ENCODE data around the gene CLEC20A.

The CLEC20A gene

DNA sequence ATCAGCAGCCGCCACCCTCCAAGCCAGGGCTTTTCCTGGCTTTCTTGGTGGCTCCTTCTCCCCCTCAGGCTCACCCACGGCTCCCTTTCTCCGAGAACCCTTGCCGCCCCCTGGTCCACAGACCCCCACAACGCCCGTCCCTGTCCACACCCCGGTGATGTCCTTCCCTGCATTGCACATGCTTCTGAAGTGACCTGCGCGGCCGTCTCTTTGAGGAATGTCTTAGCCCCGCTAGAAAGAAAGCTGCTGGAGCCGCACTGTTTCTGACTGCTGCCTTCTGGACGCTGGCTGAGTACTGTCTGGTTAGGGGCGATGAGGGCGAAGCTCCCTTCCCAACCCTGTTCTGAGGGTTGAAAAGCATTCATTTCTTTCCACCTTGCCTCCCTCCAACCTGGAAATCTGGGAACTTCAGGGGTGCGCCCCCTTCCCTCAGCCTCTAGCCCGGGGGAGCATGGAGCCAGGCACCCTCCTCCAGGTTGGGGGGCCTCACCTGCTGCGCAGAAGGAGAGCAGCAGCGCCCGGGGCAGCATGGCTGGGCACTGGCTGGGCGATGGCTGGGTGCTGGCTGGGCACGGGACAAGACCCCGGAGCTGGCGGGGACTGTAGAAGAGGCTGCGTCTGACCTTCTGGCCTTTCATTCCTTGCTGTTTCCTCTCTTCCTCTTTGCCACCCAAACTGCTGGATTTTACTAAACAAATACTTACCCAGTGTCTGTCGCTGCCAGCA lies at the start of gene CLEC20A:
CLEC20A (minus strand) TSS at position 555 of the 726 bp plus-strand sequence; CDS start at position 530, 25 bp downstream.
- DNase-seq = no peak

GRCh38 chr1:178544531-178544930 lies 47.8 kb upstream of the CLEC20A start:
- no peak for DNase-seq

DNA sequence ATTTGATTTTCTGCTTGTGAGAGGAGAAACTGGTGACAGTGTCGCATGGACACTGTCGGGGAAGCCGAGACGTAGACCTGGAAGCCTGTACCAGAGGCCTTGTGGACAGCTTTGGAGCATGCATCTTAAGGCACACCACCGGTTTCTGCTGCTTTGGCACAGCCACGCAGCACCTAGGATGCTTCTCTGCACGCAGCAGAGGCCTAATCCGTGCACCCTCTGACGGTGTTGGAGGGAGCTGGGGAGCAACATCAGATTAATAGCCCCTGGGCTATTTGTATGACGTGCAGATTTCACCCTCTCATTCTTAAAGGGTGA lies 46.5 kb upstream of the CLEC20A start:
- no peak for DNase-seq

DNA sequence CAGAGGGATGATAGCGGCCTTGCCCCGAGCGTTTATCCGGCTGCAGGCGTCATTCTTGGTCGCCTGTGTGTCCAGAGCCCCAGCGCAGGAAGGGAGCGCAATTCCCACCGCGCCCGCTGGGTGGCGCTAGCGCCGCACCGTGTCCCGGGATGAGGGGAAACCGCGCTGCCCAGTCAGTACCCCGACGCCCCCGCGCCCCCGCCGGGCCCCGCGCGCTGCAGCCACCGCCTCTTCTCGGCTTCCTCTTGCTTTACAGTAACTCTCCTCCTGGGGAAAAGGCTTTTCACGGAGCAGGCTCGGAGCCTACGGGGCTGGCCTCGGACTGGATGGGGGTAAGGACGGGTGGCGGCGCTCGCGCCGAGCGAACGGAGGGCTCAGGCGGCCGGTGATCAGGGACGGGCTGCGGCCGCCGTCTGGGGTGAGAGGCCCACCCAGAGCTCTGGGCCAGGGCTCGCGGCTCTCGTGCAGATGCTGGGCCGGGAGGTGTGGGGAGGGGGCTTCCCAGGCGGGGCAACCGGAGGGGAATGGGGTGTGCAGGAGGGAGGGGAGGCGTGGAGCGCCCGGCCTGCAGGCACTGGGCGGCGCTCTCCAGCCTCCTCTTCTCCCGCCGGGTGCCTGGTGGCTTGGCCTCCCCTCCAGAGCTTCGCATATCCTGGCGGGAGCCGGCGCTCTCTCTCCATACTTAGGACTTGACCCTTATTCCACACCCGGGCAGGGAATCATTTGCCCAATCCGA lies 46.0 kb upstream of the CLEC20A start:
- DNase-seq = peak; percentile 60 to 80

GRCh38 chr1:178541829-178542553 lies 45.2 kb upstream of the CLEC20A start:
- peak in 1 of 2 experiments; percentile 50 for DNase-seq

DNA sequence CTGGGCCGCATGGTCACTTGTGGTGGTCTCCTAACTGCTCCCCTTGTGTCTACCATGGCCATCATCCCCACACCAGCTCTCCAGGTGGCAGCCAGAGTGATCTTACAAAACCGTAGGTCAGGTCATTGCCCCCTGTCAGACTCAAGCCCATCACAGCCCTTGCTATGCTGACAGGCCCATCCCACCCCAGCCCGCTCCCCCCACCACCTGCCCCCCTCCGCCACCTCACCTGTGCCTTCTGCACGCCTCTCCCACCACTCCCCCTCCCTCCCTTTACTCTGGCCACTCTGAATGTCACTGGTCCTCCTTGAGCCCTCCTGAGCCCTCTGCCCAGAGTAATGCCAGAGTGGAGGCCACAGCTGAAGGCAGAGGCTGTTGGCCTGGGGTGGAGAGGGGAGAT lies 44.6 kb upstream of the CLEC20A start:
- DNase-seq = no peak

- no peak for DNase-seq
These were observed 43.9 kb upstream of the CLEC20A start for GRCh38 chr1:178540646-178541045.

GRCh38 chr1:178540204-178540603 lies 43.4 kb upstream of the CLEC20A start:
- no peak for DNase-seq

DNA sequence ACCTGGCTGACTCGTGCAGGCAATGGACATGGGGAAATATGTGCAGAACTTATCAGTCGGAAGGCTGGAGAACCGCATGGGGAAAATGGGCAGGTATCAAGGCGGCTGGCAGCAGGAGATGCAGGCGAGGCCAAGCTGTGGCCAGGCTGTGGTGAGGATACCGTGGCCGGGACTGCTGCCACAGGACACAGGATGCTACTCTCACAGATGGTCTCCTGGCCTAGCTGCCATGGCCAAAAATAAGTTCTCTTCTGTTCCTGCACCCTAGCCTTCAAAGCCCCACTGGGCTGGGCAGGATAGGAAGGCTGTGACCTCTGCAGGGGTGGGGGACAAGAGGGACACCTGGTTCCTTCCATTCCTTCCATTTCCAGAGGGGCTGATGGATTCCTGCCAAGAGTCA lies 42.5 kb upstream of the CLEC20A start:
- DNase-seq = no peak

- DNase-seq = no peak
These were observed 41.6 kb upstream of the CLEC20A start for GRCh38 chr1:178538192-178538916.

DNA sequence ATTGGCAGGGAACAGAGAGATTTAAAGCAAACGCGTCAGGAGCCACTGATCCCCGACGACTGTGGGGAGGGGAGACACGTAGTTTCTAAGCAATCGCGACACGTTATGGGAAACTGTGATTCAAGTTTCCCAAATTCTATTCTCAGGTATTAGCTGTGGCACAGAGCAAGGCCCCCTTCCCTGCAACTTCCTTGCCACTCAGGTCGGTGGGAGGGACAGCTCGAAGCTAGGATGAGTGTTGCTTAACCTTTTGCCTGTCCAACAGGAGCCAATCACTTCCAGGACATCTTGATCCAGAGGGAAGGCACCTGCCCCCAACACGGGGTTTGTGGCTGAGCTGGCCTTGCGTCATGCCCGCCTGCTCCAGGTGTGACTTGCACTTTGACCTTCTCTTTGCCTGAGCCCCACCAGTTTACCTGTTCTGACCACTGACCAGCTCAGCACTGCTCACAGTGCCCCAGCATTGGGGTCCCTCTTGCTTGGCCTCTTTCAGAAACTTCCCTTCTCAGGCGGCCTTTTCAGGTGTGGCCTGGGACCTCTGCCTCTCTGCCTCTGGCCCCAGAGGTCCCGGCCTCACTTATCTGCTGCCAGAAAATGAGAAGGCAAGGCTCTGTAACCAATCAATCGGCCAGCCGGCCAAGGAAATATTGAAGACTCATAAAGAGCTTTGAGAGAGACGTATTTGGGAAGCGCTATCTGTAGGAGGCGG lies 40.8 kb upstream of the CLEC20A start:
- DNase-seq = no peak

DNA sequence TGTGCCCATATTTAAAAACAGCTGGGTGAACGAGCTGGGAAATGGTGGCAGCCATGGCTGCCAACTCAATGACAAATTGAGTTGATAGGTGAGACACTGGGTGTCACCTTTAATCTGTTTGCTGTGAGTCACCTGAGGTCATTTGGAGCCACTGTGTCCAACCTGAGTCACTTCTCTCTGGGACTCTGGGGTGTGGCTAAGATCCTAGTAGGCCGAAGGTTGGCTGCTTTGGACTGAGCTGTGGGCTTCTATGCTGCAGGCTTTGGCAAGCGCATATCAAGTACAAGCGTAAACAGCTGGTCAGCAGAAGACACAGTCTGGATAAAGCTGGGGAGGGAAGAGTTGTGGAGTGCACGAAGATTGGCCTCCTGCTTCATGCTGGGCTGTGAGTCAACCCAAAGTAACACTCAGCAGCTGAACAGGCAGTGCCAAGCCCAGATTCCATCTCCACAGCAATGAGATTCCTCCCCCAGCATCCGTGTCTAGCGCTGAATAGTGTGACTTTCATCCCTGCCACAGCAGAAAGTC lies 40.1 kb upstream of the CLEC20A start:
- no peak for DNase-seq

DNA sequence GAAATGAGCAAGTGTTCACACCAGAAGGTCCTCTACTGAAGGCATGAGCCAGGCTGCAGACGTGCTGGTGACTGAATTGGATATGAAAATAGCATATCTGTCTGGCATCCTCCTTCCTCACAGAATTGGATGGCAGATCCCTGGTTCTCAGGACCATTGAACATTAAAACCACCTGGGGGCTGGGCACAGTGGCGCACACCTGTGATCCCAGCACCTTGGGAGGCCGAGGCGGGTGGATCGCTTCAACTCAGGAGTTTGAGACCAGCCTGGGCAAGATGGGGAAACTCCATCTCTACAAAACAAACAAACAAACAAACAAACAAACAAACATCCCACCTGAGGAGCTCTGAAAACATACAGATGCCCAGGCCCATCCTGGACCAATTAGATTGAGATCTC lies 39.6 kb upstream of the CLEC20A start:
- no peak for DNase-seq

DNA sequence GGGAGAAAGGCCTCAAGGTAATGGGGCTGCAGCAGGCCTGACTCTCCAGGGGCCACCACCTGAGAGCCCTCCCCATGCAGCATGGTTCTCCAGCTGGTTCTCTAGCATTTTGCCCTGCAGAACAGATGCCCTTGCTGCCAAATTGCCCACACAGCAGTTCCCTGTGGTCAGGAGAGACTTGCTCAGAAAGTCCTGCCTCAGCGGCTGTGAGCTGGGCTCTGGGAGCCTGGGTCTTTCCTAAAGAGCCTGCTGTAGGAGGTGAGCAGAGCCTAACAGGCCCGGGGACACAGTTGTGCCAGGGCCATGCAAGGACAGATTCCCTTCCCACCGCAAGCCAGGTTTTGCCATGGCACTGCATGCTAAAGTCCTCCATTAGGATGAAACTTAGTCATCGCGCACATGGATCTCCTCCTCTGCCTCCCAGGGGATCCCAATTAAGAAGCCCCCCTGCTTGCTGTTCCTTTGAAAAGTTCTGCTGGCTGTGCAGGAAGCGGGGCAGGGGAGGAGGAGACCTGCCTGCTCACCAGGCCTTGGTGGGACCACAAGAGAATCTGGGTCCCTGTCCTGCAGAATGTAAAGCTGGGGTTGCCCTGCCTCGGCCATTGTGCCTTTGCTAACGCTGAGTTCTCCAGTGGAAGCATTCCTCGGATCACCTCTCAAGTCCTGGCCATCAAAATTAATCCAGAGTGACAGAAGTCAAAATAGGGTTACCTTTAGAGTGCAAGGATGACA lies 37.5 kb upstream of the CLEC20A start:
- DNase-seq = no peak

DNA sequence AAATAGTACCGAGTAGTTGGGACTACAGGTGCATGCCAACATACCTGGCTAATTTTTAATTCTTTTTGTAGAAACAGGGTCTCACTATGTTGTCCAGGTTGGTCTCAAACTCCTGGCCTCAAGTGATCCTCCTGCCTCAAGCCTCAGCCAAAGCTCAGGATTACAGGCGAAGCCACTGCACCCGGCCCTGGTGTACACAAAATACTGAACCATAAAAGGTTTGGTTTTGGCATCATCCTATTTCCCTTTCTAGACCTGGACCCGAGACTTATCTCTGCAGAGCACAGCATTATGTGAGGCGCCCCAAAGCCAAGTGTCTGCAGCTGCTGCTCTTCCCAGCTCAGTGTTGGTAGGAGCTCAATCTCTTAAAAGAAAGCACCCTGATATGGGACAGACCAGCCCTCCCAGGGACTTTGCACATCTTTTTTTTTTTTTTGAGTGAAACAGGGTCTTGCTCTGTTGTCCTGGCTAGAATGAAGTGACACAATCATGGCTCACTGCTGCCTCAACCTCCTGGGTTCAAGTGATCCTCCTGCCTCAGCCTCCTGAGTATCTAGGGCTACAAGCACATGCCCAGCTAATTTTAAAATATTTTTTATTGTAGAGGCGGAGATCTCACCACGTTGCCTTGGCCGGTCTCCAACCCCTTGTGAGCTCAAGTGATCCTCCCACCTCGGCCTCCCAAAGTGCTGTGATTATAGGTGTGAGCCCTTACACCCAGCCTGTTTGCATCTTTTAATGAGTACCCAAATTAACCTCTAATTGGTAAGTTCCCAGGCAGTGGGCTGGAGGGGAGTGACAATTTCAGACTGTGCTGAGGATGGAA lies 36.6 kb upstream of the CLEC20A start:
- no peak for DNase-seq

GRCh38 chr1:178532392-178532791 lies 35.6 kb upstream of the CLEC20A start:
- peak in 1 of 2 experiments; percentile 68 for DNase-seq

DNA sequence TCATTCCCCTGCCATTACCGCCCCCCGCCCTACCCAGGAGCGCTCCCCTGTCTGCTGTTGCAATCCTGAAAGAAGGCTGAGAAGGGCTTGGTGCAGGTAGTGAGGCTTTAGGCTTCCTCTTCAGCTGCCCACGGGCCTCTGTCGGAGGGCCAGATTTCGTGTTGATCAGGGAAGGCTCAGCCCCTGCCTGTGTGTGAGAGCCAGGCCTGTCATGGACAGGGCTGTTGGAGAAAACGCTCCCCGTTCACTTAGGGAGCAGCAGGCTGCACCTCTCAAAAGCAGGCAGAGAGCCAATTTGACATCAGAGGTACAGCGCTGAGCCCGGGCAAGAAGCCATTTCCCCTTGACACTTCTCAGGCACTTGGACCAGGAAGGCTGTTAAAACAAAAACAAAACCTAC lies 35.1 kb upstream of the CLEC20A start:
- DNase-seq = no peak

DNA sequence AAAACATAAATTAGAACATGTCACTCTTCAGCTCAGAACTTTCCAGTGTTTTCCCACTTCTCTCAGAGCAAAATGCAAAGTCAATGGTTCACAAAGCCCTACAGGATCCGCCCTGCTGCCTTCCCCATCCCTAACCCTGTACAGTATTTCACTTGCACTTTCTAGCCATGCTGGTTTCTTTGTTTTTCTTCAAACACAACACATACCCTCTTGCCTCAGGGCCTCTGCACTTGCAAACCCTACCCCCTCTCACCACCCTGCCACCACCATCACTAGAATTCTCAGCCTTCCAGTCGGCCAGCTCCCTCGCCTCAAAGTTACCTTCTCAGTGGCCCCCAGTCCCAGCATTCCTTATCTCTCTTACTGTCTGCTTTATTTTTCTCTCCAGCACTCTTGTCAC lies 33.7 kb upstream of the CLEC20A start:
- no peak for DNase-seq

DNA sequence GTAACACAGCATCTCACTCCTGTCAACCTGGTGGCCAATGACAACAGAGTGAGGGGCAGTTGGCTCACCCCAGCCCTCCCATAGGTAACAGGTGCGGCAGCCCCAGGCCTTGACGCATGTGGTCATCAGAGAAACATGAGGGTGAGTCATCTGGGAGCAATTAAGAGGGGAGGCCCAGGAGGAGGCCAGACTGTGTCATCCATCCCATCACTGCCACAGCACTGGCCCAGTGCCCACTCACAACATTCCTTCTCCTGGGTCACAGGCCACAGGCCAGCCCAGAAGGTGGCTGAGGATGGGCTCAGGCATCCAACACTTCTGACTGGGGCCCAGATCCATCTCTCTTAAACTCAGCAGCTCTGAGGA lies 33.3 kb upstream of the CLEC20A start:
- no peak for DNase-seq

- DNase-seq = no peak
These were observed 32.7 kb upstream of the CLEC20A start for GRCh38 chr1:178529364-178530036.

Measured in NCI-H1930 (cell line).